HepG2 (cell line): Measurements from ENCODE around the gene AFAP1.

ENCODE experiments used
- FOXJ3 ChIP-seq: sonication (generic); formaldehyde crosslinking; IDR thresholded peaks from 2 replicates; pipeline ENCODE4 v1.4.0; 2020; ENCODE audit warnings: missing genetic modification reagents, mild to moderate bottlenecking, borderline replicate concordance
- GABPA ChIP-seq, 2 experiments: IDR thresholded peaks; 2 replicates each; pipeline ENCODE4 v1.6.1; 2011 to 2016; ENCODE audit warnings: low read depth in 2 of 2, low read length in 1 of 2, missing biosample characterization in 1 of 2, missing genetic modification characterization in 1 of 2
- HMGXB3 ChIP-seq: sonication (generic); formaldehyde crosslinking; IDR thresholded peaks from 2 replicates; pipeline ENCODE4 v1.4.0; 2020; ENCODE audit warnings: missing genetic modification reagents, borderline replicate concordance
- HNRNPL ChIP-seq: fragments of 200-400 bp; formaldehyde crosslinking; IDR thresholded peaks from 2 replicates; pipeline ENCODE4 v1.6.1; 2017; ENCODE audit warnings: mild to moderate bottlenecking, low read depth, low read length
- PAX8 ChIP-seq: sonication (generic); formaldehyde crosslinking; IDR thresholded peaks from 2 replicates; pipeline ENCODE4 v1.8.0; 2022; ENCODE audit warnings: mild to moderate bottlenecking, missing genetic modification reagents, borderline replicate concordance
- RBAK ChIP-seq: sonication (generic); formaldehyde crosslinking; IDR thresholded peaks from 2 replicates; pipeline ENCODE4 v1.5.1; 2020; ENCODE audit warnings: mild to moderate bottlenecking, missing genetic modification reagents
- SOX13 ChIP-seq, 3 experiments: fragments of 450-650 bp in 1 of 3; sonication (generic) in 1 of 3; formaldehyde crosslinking in 1 of 3; IDR thresholded peaks in 2 of 3; conservative IDR thresholded peaks in 1 of 3; 2 replicates each; pipeline versions ENCODE4 v1.5.0 to v1.6.1; 2016 to 2020; ENCODE audit warnings: antibody characterized with exemption in 1 of 3, mild to moderate bottlenecking in 1 of 3, missing compliant biosample characterization in 1 of 3, missing genetic modification reagents in 1 of 3, moderate library complexity in 1 of 3
- THAP11 ChIP-seq: IDR thresholded peaks from 2 replicates; pipeline ENCODE4 v1.6.1; 2016; ENCODE audit warnings: missing biosample characterization, missing genetic modification reagents
- ZFP36 ChIP-seq: fragments of 150-350 bp; IDR thresholded peaks from 2 replicates; pipeline ENCODE4 v1.6.1; 2018; ENCODE audit warnings: borderline replicate concordance, low read length, low read depth; ENCODE audit not compliant: partially characterized antibody
- ZNF33A ChIP-seq: sonication (generic); formaldehyde crosslinking; IDR thresholded peaks from 2 replicates; pipeline ENCODE4 v1.5.1; 2020; ENCODE audit warnings: missing genetic modification reagents, mild to moderate bottlenecking, moderate library complexity, borderline replicate concordance
- TF ChIP-seq, protein P1 (sequence below): sonication (generic); formaldehyde crosslinking; IDR thresholded peaks from 2 replicates; pipeline ENCODE4 v1.8.0; 2022; ENCODE audit warnings: missing genetic modification reagents, mild to moderate bottlenecking, moderate library complexity, borderline replicate concordance

- TF ChIP-seq GABPA (IDR thresholded peaks at IDR 0.05; ENCODE audit: low read depth, low read length) = no peak
- TF ChIP-seq GABPA (CRISPR knock-in tag; IDR thresholded peaks at IDR 0.05; ENCODE audit: low read depth) = no peak
- no peak for TF ChIP-seq RBAK (CRISPR knock-in tag)
- no peak for TF ChIP-seq ZNF33A (CRISPR knock-in tag)
- TF ChIP-seq, protein P1, sequence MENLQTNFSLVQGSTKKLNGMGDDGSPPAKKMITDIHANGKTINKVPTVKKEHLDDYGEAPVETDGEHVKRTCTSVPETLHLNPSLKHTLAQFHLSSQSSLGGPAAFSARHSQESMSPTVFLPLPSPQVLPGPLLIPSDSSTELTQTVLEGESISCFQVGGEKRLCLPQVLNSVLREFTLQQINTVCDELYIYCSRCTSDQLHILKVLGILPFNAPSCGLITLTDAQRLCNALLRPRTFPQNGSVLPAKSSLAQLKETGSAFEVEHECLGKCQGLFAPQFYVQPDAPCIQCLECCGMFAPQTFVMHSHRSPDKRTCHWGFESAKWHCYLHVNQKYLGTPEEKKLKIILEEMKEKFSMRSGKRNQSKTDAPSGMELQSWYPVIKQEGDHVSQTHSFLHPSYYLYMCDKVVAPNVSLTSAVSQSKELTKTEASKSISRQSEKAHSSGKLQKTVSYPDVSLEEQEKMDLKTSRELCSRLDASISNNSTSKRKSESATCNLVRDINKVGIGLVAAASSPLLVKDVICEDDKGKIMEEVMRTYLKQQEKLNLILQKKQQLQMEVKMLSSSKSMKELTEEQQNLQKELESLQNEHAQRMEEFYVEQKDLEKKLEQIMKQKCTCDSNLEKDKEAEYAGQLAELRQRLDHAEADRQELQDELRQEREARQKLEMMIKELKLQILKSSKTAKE = no peak
- TF ChIP-seq THAP11 (CRISPR knock-in tag) = no peak
- TF ChIP-seq ZFP36 = no peak
- TF ChIP-seq FOXJ3 (CRISPR knock-in tag) = no peak
- no peak for TF ChIP-seq HNRNPL
- TF ChIP-seq HMGXB3 (CRISPR knock-in tag) = no peak
- no peak for TF ChIP-seq SOX13 (IDR thresholded peaks at IDR 0.05)
- no peak for TF ChIP-seq SOX13 (CRISPR knock-in tag; conservative IDR thresholded peaks at IDR 0.05 in 1 of 2, IDR thresholded peaks at IDR 0.05 in 1 of 2)
- TF ChIP-seq PAX8 (CRISPR knock-in tag) = no peak
These were observed 179.4 kb downstream of the AFAP1 start for GRCh38 chr4:7760228-7760627.
